Measurements from ENCODE around the gene SLC26A8. TPM values are rescaled to one million over a fixed set of nuclear protein-coding genes. Genes with fewer than 3 reads are reported as not detected.
"Not testable (repeated sequence)": the region's sequence is repeated elsewhere in the genome, so short reads cannot be mapped to it uniquely, and the experiment has no call there.

SLC26A8 gene
- total RNA-seq, 1 donor from 2014 or later: not detected

- TF ChIP-seq CTCF (IDR thresholded peaks at IDR 0.05; ENCODE audit: insufficient read depth, low read length, severe bottlenecking): no peak
- FAIRE-seq: no peak
- DNase-seq (ENCODE audit: low read depth): no peak
- H3K4me3 ChIP-seq (ENCODE audit: low read depth, low read length): no peak overlapping the region
- peaks cover 2% of the 10 kb centered on the region for H3K27me3 ChIP-seq (ENCODE audit: control insufficient read depth, insufficient read depth, low read length)
- no peaks in the 10 kb centered on the region for H3K36me3 ChIP-seq (ENCODE audit: control insufficient read depth, insufficient read depth, low read length)
These were observed 39.7 kb downstream of the SLC26A8 start for GRCh38 chr6:35984701-35985100.

GRCh38 chr6:35980991-35981645, 43.3 kb downstream of the SLC26A8 start:
- Histone ChIP-seq H3K36me3 (ENCODE audit: control insufficient read depth, insufficient read depth, low read length) (no peaks in the 10 kb centered on the region), H3K4me3 (ENCODE audit: low read depth, low read length) (no peak overlapping the region), H3K27me3 (ENCODE audit: control insufficient read depth, insufficient read depth, low read length) (peaks cover 2% of the 10 kb centered on the region)
- FAIRE-seq: no peak
- TF ChIP-seq CTCF (IDR thresholded peaks at IDR 0.05; ENCODE audit: insufficient read depth, low read length, severe bottlenecking): no peak
- DNase-seq (ENCODE audit: low read depth): peak; percentile 15

GRCh38 chr6:35980126-35980525, 44.3 kb downstream of the SLC26A8 start:
- not testable (repeated sequence) for H3K4me3 ChIP-seq (ENCODE audit: low read depth, low read length)

GRCh38 chr6:35977308-35977707, 47.1 kb downstream of the SLC26A8 start:
- DNase-seq (ENCODE audit: low read depth) (no peak), FAIRE-seq (no peak)
- no peak for TF ChIP-seq CTCF (IDR thresholded peaks at IDR 0.05; ENCODE audit: insufficient read depth, low read length, severe bottlenecking)
- no peak overlapping the region for H3K4me3 ChIP-seq (ENCODE audit: low read depth, low read length)
- no peaks in the 10 kb centered on the region for H3K36me3 ChIP-seq (ENCODE audit: control insufficient read depth, insufficient read depth, low read length)
- H3K27me3 ChIP-seq (ENCODE audit: control insufficient read depth, insufficient read depth, low read length): peaks cover 2% of the 10 kb centered on the region

More at GRCh38 chr6:35980126-35980525, 44.3 kb downstream of the SLC26A8 start:
- H3K27me3 ChIP-seq (ENCODE audit: control insufficient read depth, insufficient read depth, low read length); FAIRE-seq; H3K36me3 ChIP-seq (ENCODE audit: control insufficient read depth, insufficient read depth, low read length); DNase-seq (ENCODE audit: low read depth): not testable (repeated sequence)

- H3K4me3 ChIP-seq (ENCODE audit: low read depth, low read length): no peak overlapping the region
- DNase-seq (ENCODE audit: low read depth) (peak; percentile 8), FAIRE-seq (no peak)
- H3K36me3 ChIP-seq (ENCODE audit: control insufficient read depth, insufficient read depth, low read length): no peaks in the 10 kb centered on the region
- no peaks in the 10 kb centered on the region for H3K27me3 ChIP-seq (ENCODE audit: control insufficient read depth, insufficient read depth, low read length)
- TF ChIP-seq CTCF (IDR thresholded peaks at IDR 0.05; ENCODE audit: insufficient read depth, low read length, severe bottlenecking): no peak
These were observed 50.7 kb downstream of the SLC26A8 start for GRCh38 chr6:35973670-35974222.

- Histone ChIP-seq H3K4me3 (ENCODE audit: low read depth, low read length) (no peak overlapping the region), H3K36me3 (ENCODE audit: control insufficient read depth, insufficient read depth, low read length) (no peaks in the 10 kb centered on the region), H3K27me3 (ENCODE audit: control insufficient read depth, insufficient read depth, low read length) (no peaks in the 10 kb centered on the region)
- FAIRE-seq (no peak), DNase-seq (ENCODE audit: low read depth) (no peak)
- no peak for TF ChIP-seq CTCF (IDR thresholded peaks at IDR 0.05; ENCODE audit: insufficient read depth, low read length, severe bottlenecking)
These were observed 51.7 kb downstream of the SLC26A8 start for GRCh38 chr6:35972471-35973367.
